ENCODE results near the gene STXBP4.

- no peak for TF ChIP-seq EZH2 (IDR thresholded peaks at IDR 0.05; ENCODE audit: borderline replicate concordance, low read depth, low read length, severe bottlenecking)
- TF ChIP-seq POLR2A (IDR thresholded peaks at IDR 0.05; ENCODE audit: low read depth, low read length), result no peak
- no peak for TF ChIP-seq GATA2 (IDR thresholded peaks at IDR 0.05; ENCODE audit: insufficient read depth, insufficient read length, low read depth, low read length)
- no peak for TF ChIP-seq CTCF (IDR thresholded peaks at IDR 0.05; ENCODE audit: extremely low read depth in 1 of 2, insufficient read depth in 1 of 2, low read depth in 1 of 2, low read length in 2 of 2)
These were observed 247.1 kb downstream of the STXBP4 start for GRCh38 chr17:55215711-55216110.
